ENCODE measurements around the gene BORA. TPM values are rescaled to one million over a fixed set of nuclear protein-coding genes. Genes with fewer than 3 reads are reported as not detected.

The BORA gene
- total and polyA plus RNA-seq, 2 experiments from 2014 or later: 12.0 to 23.9 TPM

DNA sequence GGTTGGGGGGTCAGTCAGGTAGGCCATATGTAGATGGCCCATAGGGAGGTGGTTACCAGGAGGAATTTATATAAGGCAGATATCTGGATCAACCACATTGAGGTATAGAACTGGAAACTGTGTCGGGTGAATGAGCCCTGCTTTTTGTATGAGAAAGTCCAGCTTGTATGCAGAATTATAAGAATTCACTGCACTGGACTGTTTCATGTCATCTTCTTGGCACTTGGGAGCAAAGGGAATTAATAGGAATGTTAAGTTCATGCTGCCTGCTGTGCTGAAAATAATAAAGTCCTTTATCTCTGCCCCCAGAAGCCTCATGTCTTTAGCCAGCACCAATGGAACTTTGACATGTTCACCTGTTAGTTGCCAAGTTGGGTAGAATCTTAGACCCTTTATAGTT lies 12.3 kb downstream of the BORA start:
- Histone ChIP-seq H3K4me2 (no peak overlapping the region), H3K4me1 (ENCODE audit: insufficient read depth) (no peaks in the 10 kb centered on the region), H3F3A (replicated peaks; ENCODE audit: low read depth) (no peaks in the 10 kb centered on the region), H3K27me3 (ENCODE audit: insufficient read depth) (no peaks in the 10 kb centered on the region), H3K27ac (ENCODE audit: low read depth) (no peak overlapping the region), H2AFZ (no peak overlapping the region), H3K36me3 (ENCODE audit: insufficient read depth) (peaks cover 26% of the 10 kb centered on the region), H3K9me2 (ENCODE audit: insufficient read depth) (no peaks in the 10 kb centered on the region), H3K79me2 (replicated peaks; ENCODE audit: insufficient read depth) (peaks cover 6% of the 10 kb centered on the region; the same call in 1 of the 2 replicates), H3K4me3 (no peak overlapping the region), H4K20me1 (replicated peaks; ENCODE audit: insufficient read depth) (peaks cover 8% of the 10 kb centered on the region; the same call in 1 of the 2 replicates)
- Mint-ChIP-seq H3K4me3 (no peak overlapping the region), H3K27ac (no peak overlapping the region), H3K36me3 (ENCODE audit: low read depth) (peaks cover 38% of the 10 kb centered on the region; the same call in 2 of the 3 replicates), H3K9me3 (no peaks in the 10 kb centered on the region), H3K4me1 (no peaks in the 10 kb centered on the region), H3K27me3 (ENCODE audit: insufficient read depth, low read depth, poor library complexity) (no peaks in the 10 kb centered on the region)
- no peak for DNase-seq (ENCODE audit: low spot score)
- no peak for ATAC-seq
- TF ChIP-seq NANOG (IDR thresholded peaks at IDR 0.05; ENCODE audit: borderline replicate concordance): no peak
- no peak for TF ChIP-seq ZNF462 (CRISPR knock-in tag; IDR thresholded peaks at IDR 0.05)
- TF ChIP-seq STAT1 (IDR thresholded peaks at IDR 0.05; ENCODE audit: unreplicated experiment): no peak
- TF ChIP-seq REST (IDR thresholded peaks at IDR 0.05; ENCODE audit: unreplicated experiment): no peak
- no peak for TF ChIP-seq ZNF114 (CRISPR knock-in tag; IDR thresholded peaks at IDR 0.05)
- TF ChIP-seq POLR2AphosphoS5 (IDR thresholded peaks at IDR 0.05; ENCODE audit: low read depth): no peak
- TF ChIP-seq CTCF (conservative IDR thresholded peaks at IDR 0.05; ENCODE audit: low read depth in 2 of 2): no peak
- no peak for TF ChIP-seq EZH2 (IDR thresholded peaks at IDR 0.05; ENCODE audit: low read depth, unreplicated experiment)
